Activated CD4-positive, alpha-beta T cell treated with anti-CD3 and anti-CD28 coated beads, Interleukin-2, Interleukin-6, amounts not matched to agents 100 ng/mL and 50 ng/mL, durations not matched to agents 16 hours and 8 hours (primary cell): Measurements from ENCODE around the gene FCHSD2.
"Not testable (repeated sequence)": the region's sequence is repeated elsewhere in the genome, so short reads cannot be mapped to it uniquely, and the experiment has no call there.

Experiments used
- DNase-seq: peaks from one replicate; pipeline ENCODE4 v3.0.0-alpha.2; 2020

The FCHSD2 gene

GRCh38 chr11:73002214-73002613, 139.9 kb downstream of the FCHSD2 start:
- DNase-seq: no peak

GRCh38 chr11:73001615-73002014, 140.5 kb downstream of the FCHSD2 start:
- DNase-seq: no peak

- no peak for DNase-seq
Observed at GRCh38 chr11:72998676-72999075, 143.4 kb downstream of the FCHSD2 start.

GRCh38 chr11:72996959-72997358, 145.2 kb downstream of the FCHSD2 start:
- no peak for DNase-seq

GRCh38 chr11:72989727-72990126, 152.4 kb downstream of the FCHSD2 start:
- DNase-seq: no peak

GRCh38 chr11:72988821-72989220, 153.3 kb downstream of the FCHSD2 start:
- no peak for DNase-seq

- DNase-seq: no peak
Observed at GRCh38 chr11:72985645-72986044, 156.5 kb downstream of the FCHSD2 start.

GRCh38 chr11:72984453-72985077, 157.6 kb downstream of the FCHSD2 start:
- no peak for DNase-seq

- peak; percentile 11 for DNase-seq
Observed at GRCh38 chr11:72983560-72983959, 158.6 kb downstream of the FCHSD2 start.

GRCh38 chr11:72981971-72982685, 160.0 kb downstream of the FCHSD2 start:
- DNase-seq: no peak

GRCh38 chr11:72981080-72981479, 161.0 kb downstream of the FCHSD2 start:
- DNase-seq: no peak

GRCh38 chr11:72977782-72978181, 164.3 kb downstream of the FCHSD2 start:
- not testable (repeated sequence) for DNase-seq

- not testable (repeated sequence) for DNase-seq
Observed at GRCh38 chr11:72976522-72976892, 165.6 kb downstream of the FCHSD2 start.

GRCh38 chr11:72975778-72976521, 166.2 kb downstream of the FCHSD2 start:
- DNase-seq: peak; percentile 67

GRCh38 chr11:72974487-72975205, 167.5 kb downstream of the FCHSD2 start:
- DNase-seq: no peak

GRCh38 chr11:72972496-72973128, 169.5 kb downstream of the FCHSD2 start:
- DNase-seq: no peak

- DNase-seq: no peak
Observed at GRCh38 chr11:72971192-72971967, 170.7 kb downstream of the FCHSD2 start.

- peak; percentile 71 for DNase-seq
Observed at GRCh38 chr11:72970557-72971118, 171.5 kb downstream of the FCHSD2 start.

- peak; percentile 85 for DNase-seq
Observed at GRCh38 chr11:72969894-72970335, 172.2 kb downstream of the FCHSD2 start.

- no peak for DNase-seq
Observed at GRCh38 chr11:72968390-72968789, 173.7 kb downstream of the FCHSD2 start.

- no peak for DNase-seq
Observed at GRCh38 chr11:72965672-72966071, 176.4 kb downstream of the FCHSD2 start.

GRCh38 chr11:72962717-72963116, 179.4 kb downstream of the FCHSD2 start:
- no peak for DNase-seq
